PC-3 (cell line): ENCODE data around the gene SP9.

ENCODE experiments used
- EZH2 ChIP-seq: fragments of 300-600 bp; sonication (generic); IDR thresholded peaks from one replicate; pipeline ENCODE4 v1.6.1; 2017; ENCODE audit warnings: antibody characterized with exemption, mild to moderate bottlenecking, low read length; ENCODE audit not compliant: unreplicated experiment
- EZH2phosphoT487 ChIP-seq: fragments of 300-600 bp; sonication (generic); IDR thresholded peaks from 2 replicates; pipeline ENCODE4 v1.6.1; 2018; ENCODE audit warnings: mild to moderate bottlenecking, antibody characterized with exemption, low read length, borderline replicate concordance
- TF ChIP-seq, protein P1 (sequence below): fragments of 300-600 bp; sonication (generic); conservative IDR thresholded peaks from 2 replicates; pipeline ENCODE4 v1.5.1; 2017; ENCODE audit warnings: antibody characterized with exemption, low read depth, mild to moderate bottlenecking, low read length

DNA sequence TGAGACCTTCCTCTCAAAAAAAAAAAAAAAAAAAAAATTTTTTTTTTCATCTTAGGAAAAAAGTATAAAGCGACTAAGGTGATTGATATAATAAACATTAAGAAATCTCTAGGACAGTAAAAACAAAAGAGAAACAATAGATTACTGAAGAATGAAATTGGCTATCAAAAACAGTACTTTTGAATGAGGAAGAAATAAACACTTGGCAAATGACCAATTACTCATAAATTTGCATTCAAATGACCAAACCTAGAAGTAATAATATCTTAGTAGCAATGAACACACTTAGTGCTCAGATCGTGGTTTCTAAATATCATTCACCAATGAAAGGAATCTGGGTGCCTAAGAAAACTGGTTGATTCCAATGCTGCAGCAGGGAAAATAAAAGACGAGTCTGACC lies 50.4 kb downstream of the SP9 start:
- TF ChIP-seq, protein P1, sequence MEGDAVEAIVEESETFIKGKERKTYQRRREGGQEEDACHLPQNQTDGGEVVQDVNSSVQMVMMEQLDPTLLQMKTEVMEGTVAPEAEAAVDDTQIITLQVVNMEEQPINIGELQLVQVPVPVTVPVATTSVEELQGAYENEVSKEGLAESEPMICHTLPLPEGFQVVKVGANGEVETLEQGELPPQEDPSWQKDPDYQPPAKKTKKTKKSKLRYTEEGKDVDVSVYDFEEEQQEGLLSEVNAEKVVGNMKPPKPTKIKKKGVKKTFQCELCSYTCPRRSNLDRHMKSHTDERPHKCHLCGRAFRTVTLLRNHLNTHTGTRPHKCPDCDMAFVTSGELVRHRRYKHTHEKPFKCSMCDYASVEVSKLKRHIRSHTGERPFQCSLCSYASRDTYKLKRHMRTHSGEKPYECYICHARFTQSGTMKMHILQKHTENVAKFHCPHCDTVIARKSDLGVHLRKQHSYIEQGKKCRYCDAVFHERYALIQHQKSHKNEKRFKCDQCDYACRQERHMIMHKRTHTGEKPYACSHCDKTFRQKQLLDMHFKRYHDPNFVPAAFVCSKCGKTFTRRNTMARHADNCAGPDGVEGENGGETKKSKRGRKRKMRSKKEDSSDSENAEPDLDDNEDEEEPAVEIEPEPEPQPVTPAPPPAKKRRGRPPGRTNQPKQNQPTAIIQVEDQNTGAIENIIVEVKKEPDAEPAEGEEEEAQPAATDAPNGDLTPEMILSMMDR: no peak
- TF ChIP-seq EZH2phosphoT487 (no peak), EZH2 (no peak)
